ENCODE measurements around the gene EIF5B. TPM values are rescaled to one million over a fixed set of nuclear protein-coding genes. Genes with fewer than 3 reads are reported as not detected.

The EIF5B gene
- total RNA-seq, 2 donors from 2014 or later, result 50.7 to 81.0 TPM

DNA sequence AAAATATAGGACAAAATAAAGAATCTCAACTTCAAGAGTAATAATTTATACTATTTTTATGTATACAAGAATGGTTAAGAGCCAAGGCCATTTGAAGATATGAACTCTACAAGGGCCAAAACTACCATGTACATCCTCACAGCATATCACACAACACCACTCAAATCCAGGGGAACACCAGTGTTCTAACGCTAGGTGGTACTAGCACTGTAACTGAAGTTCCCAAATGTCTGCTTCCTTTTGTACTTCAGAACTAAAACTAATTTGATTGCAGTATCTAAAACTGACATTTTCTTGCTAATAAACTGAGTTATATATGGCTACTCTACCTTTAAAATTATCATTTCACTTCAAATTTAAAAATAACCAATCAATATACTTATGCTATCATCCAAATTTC lies 105.6 kb downstream of the EIF5B start:
- TF ChIP-seq, protein P1, sequence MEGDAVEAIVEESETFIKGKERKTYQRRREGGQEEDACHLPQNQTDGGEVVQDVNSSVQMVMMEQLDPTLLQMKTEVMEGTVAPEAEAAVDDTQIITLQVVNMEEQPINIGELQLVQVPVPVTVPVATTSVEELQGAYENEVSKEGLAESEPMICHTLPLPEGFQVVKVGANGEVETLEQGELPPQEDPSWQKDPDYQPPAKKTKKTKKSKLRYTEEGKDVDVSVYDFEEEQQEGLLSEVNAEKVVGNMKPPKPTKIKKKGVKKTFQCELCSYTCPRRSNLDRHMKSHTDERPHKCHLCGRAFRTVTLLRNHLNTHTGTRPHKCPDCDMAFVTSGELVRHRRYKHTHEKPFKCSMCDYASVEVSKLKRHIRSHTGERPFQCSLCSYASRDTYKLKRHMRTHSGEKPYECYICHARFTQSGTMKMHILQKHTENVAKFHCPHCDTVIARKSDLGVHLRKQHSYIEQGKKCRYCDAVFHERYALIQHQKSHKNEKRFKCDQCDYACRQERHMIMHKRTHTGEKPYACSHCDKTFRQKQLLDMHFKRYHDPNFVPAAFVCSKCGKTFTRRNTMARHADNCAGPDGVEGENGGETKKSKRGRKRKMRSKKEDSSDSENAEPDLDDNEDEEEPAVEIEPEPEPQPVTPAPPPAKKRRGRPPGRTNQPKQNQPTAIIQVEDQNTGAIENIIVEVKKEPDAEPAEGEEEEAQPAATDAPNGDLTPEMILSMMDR (IDR thresholded peaks at IDR 0.05), result peak; percentile 26 to 61

DNA sequence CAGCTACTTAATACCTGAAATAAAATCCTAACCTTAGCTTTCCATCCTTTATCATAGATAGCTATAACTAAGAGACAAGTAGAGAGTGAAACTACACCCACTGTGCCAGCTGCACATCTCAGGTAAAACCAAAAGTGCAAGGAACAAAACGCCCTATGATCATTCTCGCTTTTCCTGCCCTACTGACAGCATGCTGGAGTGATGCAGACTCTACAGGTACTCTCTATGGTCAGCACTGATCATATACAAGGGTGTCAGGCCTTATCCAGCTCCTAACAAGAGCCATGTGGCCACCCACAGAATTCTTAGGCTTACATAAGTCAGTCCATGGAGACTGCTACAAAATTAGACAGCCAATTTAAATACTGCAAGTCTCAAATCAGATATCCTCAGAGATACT lies 107.0 kb downstream of the EIF5B start:
- H3K4me3 ChIP-seq, result no peak overlapping the region
- H3K4me1 ChIP-seq, result peaks cover 0 to 11% of the 10 kb centered on the region in 2 donors
- TF ChIP-seq, protein P1 (IDR thresholded peaks at IDR 0.05), result no peak
- H3K9me3 ChIP-seq, result no peaks in the 10 kb centered on the region
- H3K27me3 ChIP-seq, result no peaks in the 10 kb centered on the region
- H3K36me3 ChIP-seq, result peaks cover 15% of the 10 kb centered on the region
- no peak overlapping the region for H3K27ac ChIP-seq
- no peak for DNase-seq (ENCODE audit: low spot score)

More for the DNA sequence above, 105.6 kb downstream of the EIF5B start:
- Histone ChIP-seq H3K4me3 (no peak overlapping the region), H3K27me3 (no peaks in the 10 kb centered on the region), H3K27ac (no peak overlapping the region), H3K4me1 (peaks cover 0 to 3% of the 10 kb centered on the region in 2 donors), H3K36me3 (peaks cover 26% of the 10 kb centered on the region), H3K9me3 (no peaks in the 10 kb centered on the region)
- DNase-seq (ENCODE audit: low spot score), result no peak

DNA sequence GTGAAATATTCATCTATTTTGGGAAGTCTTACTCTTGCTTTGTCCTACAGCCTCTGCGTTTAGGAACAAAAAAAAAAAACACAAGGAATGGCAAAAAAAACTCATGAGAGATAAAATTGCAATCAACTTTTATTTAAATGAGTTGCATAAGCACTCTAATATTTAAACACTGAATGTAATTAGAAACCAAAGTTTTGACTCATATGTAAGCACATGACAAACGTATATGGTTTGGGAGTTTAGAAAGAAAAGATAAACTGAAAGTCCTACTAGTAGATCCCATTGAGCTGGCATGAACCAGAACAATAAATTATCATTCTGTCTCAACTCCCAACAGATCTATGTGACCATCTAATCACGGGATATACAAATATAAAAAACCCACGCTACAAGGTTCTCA lies 107.9 kb downstream of the EIF5B start:
- H3K9me3 ChIP-seq, result no peaks in the 10 kb centered on the region
- no peak for DNase-seq (ENCODE audit: low spot score)
- peaks cover 11% of the 10 kb centered on the region for H3K36me3 ChIP-seq
- no peaks in the 10 kb centered on the region for H3K27me3 ChIP-seq
- no peak overlapping the region for H3K4me3 ChIP-seq
- no peak overlapping the region for H3K27ac ChIP-seq
- peaks cover 0 to 16% of the 10 kb centered on the region in 2 donors for H3K4me1 ChIP-seq
- TF ChIP-seq, protein P1 (IDR thresholded peaks at IDR 0.05), result no peak

DNA sequence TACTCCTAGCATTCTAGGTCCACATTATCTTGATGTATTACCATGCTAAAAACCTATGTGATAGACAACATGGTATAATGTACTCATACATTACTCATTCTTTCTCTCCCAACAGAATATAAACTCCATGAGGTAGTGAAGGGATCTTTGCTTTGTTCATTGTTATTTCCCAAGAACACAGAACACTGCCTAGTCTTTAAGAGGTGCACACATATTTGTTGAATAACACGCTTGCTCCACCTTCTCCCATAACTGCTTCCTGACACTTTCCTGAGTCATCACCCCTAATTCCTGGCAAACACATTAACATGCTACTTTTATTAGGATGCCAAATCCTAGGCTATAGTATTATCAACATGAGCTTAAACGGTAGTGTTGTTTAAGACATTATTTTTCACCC lies 111.4 kb downstream of the EIF5B start:
- Histone ChIP-seq H3K36me3 (no peaks in the 10 kb centered on the region), H3K4me3 (no peak overlapping the region), H3K27me3 (no peaks in the 10 kb centered on the region), H3K4me1 (peaks cover 0 to 18% of the 10 kb centered on the region in 2 donors), H3K27ac (no peak overlapping the region), H3K9me3 (no peaks in the 10 kb centered on the region)
- TF ChIP-seq, protein P1 (IDR thresholded peaks at IDR 0.05), result no peak
- no peak for DNase-seq (ENCODE audit: low spot score)

DNA sequence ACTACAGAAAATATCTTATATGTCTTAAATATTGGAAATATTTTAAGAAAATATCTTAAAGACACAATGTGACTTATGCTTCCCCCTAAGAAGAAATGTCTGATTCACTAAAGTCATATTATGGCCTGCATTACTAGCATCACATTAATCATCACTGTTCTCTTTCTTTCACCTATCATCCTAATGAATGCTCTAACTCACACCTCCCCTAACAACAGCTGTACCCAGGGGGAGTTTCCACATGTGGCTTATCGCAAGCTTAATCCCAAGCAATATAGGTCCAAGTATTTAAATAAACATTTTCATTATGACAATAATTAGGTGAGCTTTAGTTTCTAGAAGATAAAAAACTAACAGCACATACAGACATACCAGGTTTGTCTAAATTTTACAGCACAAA lies 113.0 kb downstream of the EIF5B start:
- H3K27ac ChIP-seq, result no peak overlapping the region
- H3K27me3 ChIP-seq, result no peaks in the 10 kb centered on the region
- TF ChIP-seq, protein P1 (IDR thresholded peaks at IDR 0.05), result no peak
- H3K9me3 ChIP-seq, result no peaks in the 10 kb centered on the region
- DNase-seq (ENCODE audit: low spot score), result no peak
- H3K36me3 ChIP-seq, result no peaks in the 10 kb centered on the region
- H3K4me3 ChIP-seq, result no peak overlapping the region
- H3K4me1 ChIP-seq, result peaks cover 0 to 18% of the 10 kb centered on the region in 2 donors

Other genes starting within 250 kb of the EIF5B start
- gene C2orf15, start 195.7 kb upstream of the EIF5B start, total RNA-seq, result not detected
- 1 to 10 TPM; 1.5 to 7.0 TPM for gene TSGA10, start 182.4 kb upstream of the EIF5B start, total RNA-seq
- gene LIPT1, start 182.4 kb upstream of the EIF5B start, total RNA-seq, result 1 to 10 TPM; 5.1 to 5.2 TPM
- 10 to 100 TPM; 11.8 to 25.9 TPM for gene MITD1, start 156.3 kb upstream of the EIF5B start, total RNA-seq
- 10 to 100 TPM; 18.8 to 37.8 TPM for gene MRPL30, start 156.2 kb upstream of the EIF5B start, total RNA-seq
- not detected for gene LYG2, start 81.7 kb upstream of the EIF5B start, total RNA-seq
- gene LYG1, start 36.2 kb upstream of the EIF5B start, total RNA-seq, result under 1 TPM in 1 of 2 donors, not detected in 1; 0.75 TPM
- 10 to 100 TPM; 21.4 to 28.9 TPM for gene TXNDC9, start 1.1 kb upstream of the EIF5B start, total RNA-seq
- 10 to 100 TPM; 22.3 to 26.4 TPM for gene REV1, start 152.6 kb downstream of the EIF5B start, total RNA-seq